SH-SY5Y (cell line): ENCODE data around the gene STARD10.

Experiments
- GATA2 ChIP-seq: IDR thresholded peaks from 2 replicates; pipeline ENCODE4 v1.6.1; 2011; ENCODE audit warnings: mild to moderate bottlenecking, low read depth, low read length
- GATA3 ChIP-seq: IDR thresholded peaks from 2 replicates; pipeline ENCODE4 v1.6.1; 2011; ENCODE audit warnings: low read depth, mild to moderate bottlenecking, low read length, moderate library complexity

GRCh38 chr11:72743321-72744221 lies 50.3 kb downstream of the STARD10 start:
- TF ChIP-seq GATA2 (no peak), GATA3 (no peak)
